Smooth muscle cell (in vitro differentiated cells): ENCODE data around the gene PAQR4. TPM values are rescaled to one million over a fixed set of nuclear protein-coding genes. Genes with fewer than 3 reads are reported as not detected.

ENCODE experiments used
- DNase-seq: peaks from one replicate; lab custom pipeline; 2025; ENCODE audit not compliant: unreplicated experiment; lab: John Stamatoyannopoulos, UW
- H2AFZ ChIP-seq: fragments of 200-600 bp; sonication (generic); 2 replicates; pipeline ENCODE4 v1.6.0; 2016; ENCODE audit warnings: antibody characterized with exemption, low read depth, mild to moderate bottlenecking
- H3F3A ChIP-seq: fragments of 200-600 bp; sonication (generic); 2 replicates; pipeline ENCODE4 v1.6.0; 2017; ENCODE audit warnings: antibody characterized with exemption, low read depth
- H3K27ac ChIP-seq: fragments of 200-600 bp; sonication (generic); 2 replicates; pipeline ENCODE4 v1.5.1; 2016; ENCODE audit warnings: low read depth, mild to moderate bottlenecking
- H3K27me3 ChIP-seq: fragments of 200-600 bp; sonication (generic); 2 replicates; pipeline ENCODE4 v1.6.1; 2016; ENCODE audit warnings: low read depth, mild to moderate bottlenecking
- H3K36me3 ChIP-seq: fragments of 200-600 bp; sonication (generic); 2 replicates; pipeline ENCODE4 v1.5.1; 2016; ENCODE audit warnings: low read depth
- H3K4me1 ChIP-seq: fragments of 200-600 bp; sonication (generic); 2 replicates; pipeline ENCODE4 v1.5.1; 2016; ENCODE audit warnings: low read depth
- H3K4me2 ChIP-seq: fragments of 200-600 bp; sonication (generic); 2 replicates; pipeline ENCODE4 v1.6.0; 2016; ENCODE audit warnings: mild to moderate bottlenecking
- H3K4me3 ChIP-seq: fragments of 200-600 bp; sonication (generic); 2 replicates; pipeline ENCODE4 v1.5.1; 2016; ENCODE audit warnings: mild to moderate bottlenecking
- H3K79me2 ChIP-seq: fragments of 200-600 bp; sonication (generic); 2 replicates; pipeline ENCODE4 v1.6.0; 2016; ENCODE audit warnings: low read depth, mild to moderate bottlenecking
- H3K9ac ChIP-seq: fragments of 200-600 bp; sonication (generic); 2 replicates; pipeline ENCODE4 v1.6.0; 2016; ENCODE audit warnings: low read depth
- H3K9me3 ChIP-seq: fragments of 200-600 bp; sonication (generic); replicated peaks from 2 replicates; pipeline ENCODE4 v1.5.1; 2016; ENCODE audit warnings: low read depth
- H4K20me1 ChIP-seq: fragments of 200-600 bp; sonication (generic); 2 replicates; pipeline ENCODE4 v1.6.0; 2016; ENCODE audit warnings: low read depth
- CTCF ChIP-seq: fragments of 200-600 bp; sonication (generic); IDR thresholded peaks from 2 replicates; pipeline ENCODE4 v1.5.1; 2017; ENCODE audit warnings: borderline replicate concordance, mild to moderate bottlenecking, antibody characterized with exemption; ENCODE audit not compliant: insufficient read depth, poor library complexity, severe bottlenecking
- WGBS: methylation state at CpG from one replicate; pipeline ENCODE4 v1.1.7; 2016; ENCODE audit warnings: low lambda C conversion rate; 5-methylcytosine and 5-hydroxymethylcytosine counted together
- polyA plus RNA-seq: library from polyadenylated mRNA; unstranded; fragments of >200 nt; fragmentation: Nextera tagmentation; extraction: Ambion mirVana; gene quantifications from 2 replicates; pipeline ENCODE4 v1.2.1, GENCODE V29; 2016
- total RNA-seq: library from RNA; depleted of rRNA; stranded (reverse); fragments of >200 nt; gene quantifications from 2 replicates; pipeline ENCODE4 v1.2.3, GENCODE V29; 2014

Gene PAQR4
- total and polyA plus RNA-seq, 2 experiments from 2014 or later, result 4.6 to 9.3 TPM

- no peak overlapping the region for H2AFZ ChIP-seq
- no peaks in the 10 kb centered on the region for H3K9me3 ChIP-seq
- no peak for TF ChIP-seq CTCF
- no peaks in the 10 kb centered on the region for H3K79me2 ChIP-seq
- no peaks in the 10 kb centered on the region for H3K36me3 ChIP-seq
- H3K27me3 ChIP-seq, result peaks cover 31% of the 10 kb centered on the region
- H3K9ac ChIP-seq, result no peak overlapping the region
- peaks cover 18% of the 10 kb centered on the region for H3K4me1 ChIP-seq
- 83% methylated on average over 17 of the region's 17 CpGs for WGBS
- H3K4me3 ChIP-seq, result no peak overlapping the region
- no peak overlapping the region for H3K27ac ChIP-seq
- DNase-seq, result no peak
- H3F3A ChIP-seq, result no peaks in the 10 kb centered on the region
- no peak overlapping the region for H3K4me2 ChIP-seq
- H4K20me1 ChIP-seq, result no peaks in the 10 kb centered on the region
Observed at GRCh38 chr16:2960183-2961010, 8.8 kb upstream of the PAQR4 start.

GRCh38 chr16:2962334-2963073 lies 6.6 kb upstream of the PAQR4 start:
- H2AFZ ChIP-seq, result no peak overlapping the region
- H3K9me3 ChIP-seq, result no peaks in the 10 kb centered on the region
- H3K4me2 ChIP-seq, result no peak overlapping the region
- H3K4me1 ChIP-seq, result peaks cover 18% of the 10 kb centered on the region
- no peaks in the 10 kb centered on the region for H3F3A ChIP-seq
- no peaks in the 10 kb centered on the region for H4K20me1 ChIP-seq
- no peak for TF ChIP-seq CTCF
- H3K9ac ChIP-seq, result no peak overlapping the region
- peaks cover 52% of the 10 kb centered on the region for H3K27me3 ChIP-seq
- 63% methylated on average over 27 of the region's 28 CpGs for WGBS
- H3K36me3 ChIP-seq, result no peaks in the 10 kb centered on the region
- no peak overlapping the region for H3K4me3 ChIP-seq
- H3K79me2 ChIP-seq, result no peaks in the 10 kb centered on the region
- no peak overlapping the region for H3K27ac ChIP-seq
- no peak for DNase-seq

GRCh38 chr16:2963074-2963722 lies 6.0 kb upstream of the PAQR4 start:
- Histone ChIP-seq H3F3A (no peaks in the 10 kb centered on the region), H4K20me1 (no peaks in the 10 kb centered on the region), H2AFZ (no peak overlapping the region), H3K27ac (no peak overlapping the region), H3K4me3 (peak overlapping the region; percentile 50), H3K27me3 (peaks cover 57% of the 10 kb centered on the region), H3K36me3 (no peaks in the 10 kb centered on the region), H3K79me2 (no peaks in the 10 kb centered on the region), H3K4me1 (peaks cover 18% of the 10 kb centered on the region), H3K9ac (no peak overlapping the region), H3K9me3 (no peaks in the 10 kb centered on the region), H3K4me2 (peak overlapping the region; percentile 90)
- DNase-seq, result no peak
- no peak for TF ChIP-seq CTCF
- WGBS, result 6% methylated on average over 18 of the region's 40 CpGs
